Calu3 (cell line): Measurements from ENCODE around the gene MICB. TPM values are rescaled to one million over a fixed set of nuclear protein-coding genes. Genes with fewer than 3 reads are reported as not detected.
"Not testable (repeated sequence)": the region's sequence is repeated elsewhere in the genome, so short reads cannot be mapped to it uniquely, and the experiment has no call there.

Source experiments
- BruUV-seq: library from RNA; stranded (reverse); fragments of 400-500 nt; replicated peaks from 2 replicates; lab custom pipeline; 2021; lab: Mats Ljungman, UMichigan
- CTCF ChIA-PET: fragments of 300-600 bp; sonication (Branson Sonifier 250); formaldehyde crosslinking; loops from one replicate; lab custom pipeline; 2022; ENCODE audit warnings: antibody characterized with exemption; lab: Charles Lee
- DNase-seq: peaks from one replicate; pipeline ENCODE4 v3.0.0; 2022
- H3K27ac Mint-ChIP-seq: one replicate; pipeline ENCODE4 v1.8.0; 2022; ENCODE audit warnings: mixed read lengths; ENCODE audit not compliant: unreplicated experiment
- H3K27me3 Mint-ChIP-seq: one replicate; pipeline ENCODE4 v1.8.0; 2022; ENCODE audit warnings: mixed read lengths; ENCODE audit not compliant: unreplicated experiment
- H3K36me3 Mint-ChIP-seq: one replicate; pipeline ENCODE4 v1.8.0; 2022; ENCODE audit warnings: mild to moderate bottlenecking, moderate library complexity, mixed read lengths; ENCODE audit not compliant: insufficient read depth, unreplicated experiment
- H3K4me1 Mint-ChIP-seq: one replicate; pipeline ENCODE4 v1.8.0; 2022; ENCODE audit warnings: mild to moderate bottlenecking, low read depth, mixed read lengths; ENCODE audit not compliant: unreplicated experiment
- H3K4me3 Mint-ChIP-seq: one replicate; pipeline ENCODE4 v1.8.0; 2022; ENCODE audit warnings: mild to moderate bottlenecking, low read depth, moderate library complexity, mixed read lengths; ENCODE audit not compliant: unreplicated experiment
- H3K9me3 Mint-ChIP-seq: one replicate; pipeline ENCODE4 v1.8.0; 2022; ENCODE audit warnings: low read depth, mixed read lengths; ENCODE audit not compliant: unreplicated experiment
- intact Hi-C: fragments of 100-400 bp; cut with micrococcal nuclease; formaldehyde crosslinking; loops from one replicate; pipeline ENCODE4 v1.10.0; 2022; ENCODE audit not compliant: unreplicated experiment
- total RNA-seq: library from RNA; stranded (reverse); gene quantifications from 2 replicates; pipeline ENCODE4 v1.2.3, GENCODE V29; 2022
- TF ChIP-seq, protein P1 (sequence below): fragments of 200-600 bp; IDR thresholded peaks from one replicate; pipeline ENCODE4 v1.8.0; 2022; ENCODE audit warnings: antibody characterized with exemption; ENCODE audit not compliant: unreplicated experiment

Gene MICB
- total RNA-seq, 1 experiment from 2014 or later = 64.3 TPM

DNA sequence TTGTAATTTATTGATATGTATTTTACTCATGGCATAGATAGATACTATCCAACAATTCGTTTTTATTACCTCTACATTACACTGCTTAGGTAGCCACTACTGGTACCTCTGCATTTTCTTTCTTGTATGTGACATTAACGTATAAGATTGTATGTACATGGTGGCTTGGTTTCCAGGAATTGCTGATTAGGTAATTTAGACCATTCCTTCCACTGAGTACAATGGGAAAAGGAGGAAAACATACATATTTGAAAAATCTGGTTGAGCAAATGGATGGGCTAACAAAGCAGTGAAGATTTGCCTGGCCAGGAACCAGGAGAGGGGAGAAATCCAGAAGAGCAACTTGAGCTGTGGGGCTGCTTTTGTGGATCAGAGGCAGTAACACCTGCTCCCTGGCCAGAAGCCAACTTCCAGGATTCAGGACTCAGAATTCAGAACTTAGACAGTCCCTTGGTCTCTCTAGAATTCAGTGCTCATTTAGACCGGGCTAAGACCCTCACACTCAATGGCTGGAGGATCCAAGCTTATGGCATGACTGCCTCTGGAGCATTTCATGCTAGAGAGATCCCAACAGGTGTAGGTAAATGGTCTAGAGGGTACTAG is 17.9 kb upstream of the MICB start:
- BruUV-seq = no TSS peak
- Mint-ChIP-seq H3K4me1 (no peaks in the 10 kb centered on the region), H3K4me3 (no peak overlapping the region), H3K9me3 (no peaks in the 10 kb centered on the region), H3K27me3 (peaks cover 83% of the 10 kb centered on the region), H3K36me3 (no peaks in the 10 kb centered on the region), H3K27ac (no peak overlapping the region)
- intact Hi-C loops = no loop called here
- CTCF ChIA-PET = interaction anchor here (1.4 kb wide), 1 partner anchor 73 kb away, joined by 3 read pairs; no protein-coding TSS in a partner anchor
- no peak for DNase-seq
- TF ChIP-seq, protein P1, sequence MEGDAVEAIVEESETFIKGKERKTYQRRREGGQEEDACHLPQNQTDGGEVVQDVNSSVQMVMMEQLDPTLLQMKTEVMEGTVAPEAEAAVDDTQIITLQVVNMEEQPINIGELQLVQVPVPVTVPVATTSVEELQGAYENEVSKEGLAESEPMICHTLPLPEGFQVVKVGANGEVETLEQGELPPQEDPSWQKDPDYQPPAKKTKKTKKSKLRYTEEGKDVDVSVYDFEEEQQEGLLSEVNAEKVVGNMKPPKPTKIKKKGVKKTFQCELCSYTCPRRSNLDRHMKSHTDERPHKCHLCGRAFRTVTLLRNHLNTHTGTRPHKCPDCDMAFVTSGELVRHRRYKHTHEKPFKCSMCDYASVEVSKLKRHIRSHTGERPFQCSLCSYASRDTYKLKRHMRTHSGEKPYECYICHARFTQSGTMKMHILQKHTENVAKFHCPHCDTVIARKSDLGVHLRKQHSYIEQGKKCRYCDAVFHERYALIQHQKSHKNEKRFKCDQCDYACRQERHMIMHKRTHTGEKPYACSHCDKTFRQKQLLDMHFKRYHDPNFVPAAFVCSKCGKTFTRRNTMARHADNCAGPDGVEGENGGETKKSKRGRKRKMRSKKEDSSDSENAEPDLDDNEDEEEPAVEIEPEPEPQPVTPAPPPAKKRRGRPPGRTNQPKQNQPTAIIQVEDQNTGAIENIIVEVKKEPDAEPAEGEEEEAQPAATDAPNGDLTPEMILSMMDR = no peak

DNA sequence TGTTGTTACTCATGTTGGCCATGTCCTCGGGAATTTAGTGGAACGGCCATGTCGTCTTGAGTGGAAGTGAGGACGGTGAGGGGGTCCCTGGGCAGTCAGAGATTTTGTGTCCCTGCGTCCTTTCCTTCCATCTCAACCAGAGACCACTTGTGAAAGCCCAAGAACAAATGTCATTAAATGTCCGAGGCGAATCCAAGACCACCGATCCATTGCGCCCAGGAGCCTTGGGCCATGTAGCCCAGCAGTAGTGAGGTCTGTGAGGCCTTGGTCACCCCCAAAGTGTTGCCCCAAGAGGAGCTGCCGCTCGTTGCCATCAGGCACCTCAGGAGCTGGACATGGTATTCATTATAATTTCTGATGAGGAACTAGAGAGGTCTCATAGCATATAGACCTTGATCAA is 17.4 kb upstream of the MICB start:
- peaks cover 77% of the 10 kb centered on the region for H3K27me3 Mint-ChIP-seq
- no peak for DNase-seq
- no peaks in the 10 kb centered on the region for H3K9me3 Mint-ChIP-seq
- H3K27ac Mint-ChIP-seq = no peak overlapping the region
- H3K36me3 Mint-ChIP-seq = no peaks in the 10 kb centered on the region
- no peaks in the 10 kb centered on the region for H3K4me1 Mint-ChIP-seq
- intact Hi-C loops = no loop called here
- TF ChIP-seq, protein P1 = no peak
- BruUV-seq = no TSS peak
- H3K4me3 Mint-ChIP-seq = no peak overlapping the region
- CTCF ChIA-PET = interaction anchor here (1.4 kb wide), 1 partner anchor 73 kb away, joined by 3 read pairs; no protein-coding TSS in a partner anchor

DNA sequence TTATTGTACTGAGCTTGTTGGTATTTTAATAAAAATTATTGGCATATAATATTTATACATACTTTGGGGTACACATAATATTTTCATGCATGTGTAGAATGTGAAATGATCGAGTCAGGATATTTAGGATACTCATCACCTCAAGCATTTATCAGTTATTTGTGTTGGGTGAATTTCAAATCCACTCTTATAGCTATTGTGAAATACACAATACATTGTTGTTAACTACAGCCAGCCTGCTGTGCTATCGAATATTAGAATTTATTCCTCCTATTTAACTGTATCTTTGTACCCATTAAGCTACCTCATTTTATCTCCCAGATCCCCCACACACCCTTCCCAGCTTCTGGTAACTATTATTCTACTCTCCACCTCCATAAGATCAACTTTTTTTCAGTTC is 14.6 kb upstream of the MICB start:
- CTCF ChIA-PET = interaction anchor here (0.9 kb wide), 1 partner anchor 11 kb away, joined by 4 read pairs; no protein-coding TSS in a partner anchor
- TF ChIP-seq, protein P1 = no peak

DNA sequence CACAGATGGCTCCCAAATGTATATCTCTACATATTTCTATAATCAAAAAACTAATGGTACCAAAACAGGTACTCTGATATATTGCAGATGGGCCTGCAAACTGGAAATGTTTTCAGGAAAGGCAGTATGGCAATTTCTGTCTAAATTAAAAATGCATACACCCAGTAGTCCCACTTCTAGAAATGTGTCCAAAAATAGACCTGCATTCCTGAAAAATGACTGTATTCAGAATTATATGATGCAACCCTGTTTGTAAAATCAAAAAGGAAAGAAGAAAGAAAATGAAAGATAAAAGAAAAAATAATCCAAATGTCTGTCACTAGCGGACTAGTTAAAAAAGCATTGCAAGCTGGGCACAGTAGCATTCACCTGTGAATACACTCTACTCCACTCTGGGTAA is 12.9 kb upstream of the MICB start:
- no peak for DNase-seq
- Mint-ChIP-seq H3K36me3 (no peaks in the 10 kb centered on the region), H3K4me3 (no peak overlapping the region), H3K4me1 (no peaks in the 10 kb centered on the region), H3K27me3 (peaks cover 37% of the 10 kb centered on the region), H3K27ac (no peak overlapping the region), H3K9me3 (no peaks in the 10 kb centered on the region)
- CTCF ChIA-PET = no interaction called here
- intact Hi-C loops = no loop called here
- no TSS peak for BruUV-seq
- TF ChIP-seq, protein P1 = no peak

More for the DNA sequence above, 14.6 kb upstream of the MICB start:
- BruUV-seq = no TSS peak
- Mint-ChIP-seq H3K27me3 (peaks cover 53% of the 10 kb centered on the region), H3K4me1 (no peaks in the 10 kb centered on the region), H3K36me3 (no peaks in the 10 kb centered on the region), H3K27ac (no peak overlapping the region), H3K9me3 (no peaks in the 10 kb centered on the region), H3K4me3 (no peak overlapping the region)
- intact Hi-C loops = no loop called here
- no peak for DNase-seq

DNA sequence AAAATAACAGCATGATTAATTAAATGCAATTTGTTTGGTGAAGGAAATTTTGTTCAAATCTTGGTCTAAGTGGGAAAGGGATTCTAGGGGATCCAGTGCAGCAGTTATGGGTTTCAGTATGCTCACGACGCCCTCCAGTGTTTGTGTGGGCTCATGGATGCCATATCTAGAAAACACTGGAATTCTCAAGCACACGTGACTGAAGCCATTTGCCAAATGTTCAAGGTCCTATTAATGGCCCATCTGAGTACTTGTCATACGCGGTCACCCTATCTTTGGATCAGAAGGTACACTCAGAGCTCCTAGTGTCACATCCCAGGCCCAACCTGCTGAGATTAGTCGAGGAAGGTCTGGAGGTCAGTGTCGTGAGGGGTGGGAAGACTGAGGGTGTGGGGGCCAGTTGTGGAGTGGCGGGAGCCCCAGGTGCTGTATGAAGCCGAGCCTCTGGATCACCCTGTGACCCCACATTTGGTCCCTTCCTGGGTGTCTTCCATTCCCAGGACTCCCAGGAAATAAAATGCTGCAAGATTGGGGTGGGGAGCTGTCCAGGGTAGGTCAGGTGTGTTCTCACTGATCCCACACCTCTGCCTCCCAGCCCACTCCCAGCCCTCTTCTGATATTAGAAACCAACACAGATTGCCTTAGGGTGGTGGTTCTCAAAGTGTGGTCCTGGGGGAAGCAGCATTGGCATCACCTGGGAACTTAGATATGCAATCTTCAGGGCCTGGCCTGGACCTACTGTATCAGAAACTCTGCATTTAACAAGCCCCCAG is 11.7 kb upstream of the MICB start:
- H3K27ac Mint-ChIP-seq, CTCF ChIA-PET, H3K4me3 Mint-ChIP-seq: not testable (repeated sequence)

DNA sequence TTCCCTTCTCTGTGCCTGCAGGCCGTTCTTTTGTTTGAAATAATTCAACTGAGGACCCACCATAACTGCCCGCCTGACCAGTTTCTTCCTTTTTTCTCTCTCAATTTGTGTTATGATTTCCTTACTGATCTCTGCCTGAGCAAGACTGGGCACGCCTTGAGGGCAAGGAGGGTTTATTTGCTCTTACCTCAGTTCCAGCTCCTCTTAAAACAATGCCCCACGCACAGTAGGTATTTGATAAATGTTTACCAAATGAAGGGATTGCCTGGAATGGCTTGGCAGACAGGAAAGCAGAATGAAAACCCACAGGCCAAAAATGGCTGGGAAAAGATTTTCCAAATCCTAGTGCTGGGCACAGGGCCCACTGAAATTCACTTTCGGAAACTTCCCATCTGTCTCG is 10.3 kb upstream of the MICB start:
- H3K4me1 Mint-ChIP-seq, BruUV-seq, DNase-seq, H3K9me3 Mint-ChIP-seq, H3K36me3 Mint-ChIP-seq, intact Hi-C loops, CTCF ChIA-PET, H3K27ac Mint-ChIP-seq, H3K4me3 Mint-ChIP-seq: not testable (repeated sequence)
- peaks cover 10% of the 10 kb centered on the region for H3K27me3 Mint-ChIP-seq

More for the DNA sequence above, 11.7 kb upstream of the MICB start:
- H3K27me3 Mint-ChIP-seq = peaks cover 25% of the 10 kb centered on the region
- DNase-seq, intact Hi-C loops, H3K4me1 Mint-ChIP-seq, BruUV-seq, H3K9me3 Mint-ChIP-seq, H3K36me3 Mint-ChIP-seq: not testable (repeated sequence)
